DMS79 treated with DMSO at 0.1 percent for 48 hours (cell line): ENCODE data around the gene MYL7.
A peak's percentile ranks its signal among the peaks of the same experiment; 100 is the strongest.
"Not testable (repeated sequence)": the region's sequence is repeated elsewhere in the genome, so short reads cannot be mapped to it uniquely, and the experiment has no call there.

ENCODE experiments used
- DNase-seq: peaks from one replicate; lab custom pipeline; 2025; lab: John Stamatoyannopoulos, UW

MYL7 gene

GRCh38 chr7:44141221-44141850 is at the start of gene MYL7:
MYL7 (minus strand) TSS chr7:44141332; CDS start chr7:44141305, 27 bp downstream.
- no peak for DNase-seq

- no peak for DNase-seq
Measured at GRCh38 chr7:44189993-44190872, 49.1 kb upstream of the MYL7 start.

GRCh38 chr7:44189286-44189992 is 48.3 kb upstream of the MYL7 start, which contains the start of gene GCK:
GCK (minus strand) TSS chr7:44189439; CDS start chr7:44188953, 486 bp downstream.
- peak; percentile 96 for DNase-seq

- DNase-seq, result no peak
Measured at GRCh38 chr7:44188480-44189225, 47.5 kb upstream of the MYL7 start.

GRCh38 chr7:44187636-44188416 is 46.7 kb upstream of the MYL7 start:
- DNase-seq, result no peak

GRCh38 chr7:44186736-44187135 is 45.6 kb upstream of the MYL7 start:
- DNase-seq, result no peak

GRCh38 chr7:44185729-44186128 is 44.6 kb upstream of the MYL7 start:
- DNase-seq, result no peak

GRCh38 chr7:44184873-44185446 is 43.8 kb upstream of the MYL7 start:
- DNase-seq, result no peak

GRCh38 chr7:44184206-44184872 is 43.2 kb upstream of the MYL7 start:
- no peak for DNase-seq

GRCh38 chr7:44183386-44183785 is 42.3 kb upstream of the MYL7 start:
- no peak for DNase-seq

- DNase-seq, result no peak
Measured at GRCh38 chr7:44182827-44183226, 41.7 kb upstream of the MYL7 start.

- no peak for DNase-seq
Measured at GRCh38 chr7:44180631-44181030, 39.5 kb upstream of the MYL7 start.

GRCh38 chr7:44177570-44178131 is 36.5 kb upstream of the MYL7 start:
- DNase-seq, result peak; percentile 79

GRCh38 chr7:44176486-44176885 is 35.4 kb upstream of the MYL7 start:
- DNase-seq, result no peak

- DNase-seq, result no peak
Measured at GRCh38 chr7:44175730-44176129, 34.6 kb upstream of the MYL7 start.

GRCh38 chr7:44174694-44174948 is 33.5 kb upstream of the MYL7 start:
- DNase-seq, result not testable (repeated sequence)

- no peak for DNase-seq
Measured at GRCh38 chr7:44173911-44174693, 33.0 kb upstream of the MYL7 start.

GRCh38 chr7:44172803-44173424 is 31.8 kb upstream of the MYL7 start:
- peak; percentile 100 for DNase-seq

- DNase-seq, result no peak
Measured at GRCh38 chr7:44172352-44172751, 31.2 kb upstream of the MYL7 start.
